Lung (tissue), 12 donors: ENCODE measurements around the gene GPR141. TPM values are rescaled to one million over a fixed set of nuclear protein-coding genes. Genes with fewer than 3 reads are reported as not detected.

Experiments
- ATAC-seq: fragments of 200-7000 bp; cut with Tn5 transposase; one replicate; pipeline ENCODE4 v1.9.1; 2020; ENCODE audit warnings: moderate number of reproducible peaks; ENCODE audit not compliant: insufficient read depth, low FRiP score
- DNase-seq, 3 donors: peaks; one replicate each; pipeline ENCODE4 v3.0.0-alpha.2; 2013 to 2017
- H3K27ac ChIP-seq, 2 donors: one replicate each; pipeline ENCODE4 v1.5.1; 2013; ENCODE audit warnings: mild to moderate bottlenecking in 2 of 2, moderate library complexity in 2 of 2, control low read depth in 1 of 2, inconsistent platforms in 1 of 2, low read depth in 1 of 2, low read length in 1 of 2
- H3K27me3 ChIP-seq, 3 donors: one replicate each; pipeline ENCODE4 v1.5.1; 2013; ENCODE audit warnings: low read length in 2 of 3; ENCODE audit not compliant: control insufficient read depth in 3 of 3, insufficient read depth in 3 of 3
- H3K36me3 ChIP-seq, 4 donors: one replicate each; pipeline ENCODE4 v1.5.1; 2013; ENCODE audit warnings: low read length in 4 of 4, mild to moderate bottlenecking in 1 of 4, moderate library complexity in 1 of 4; ENCODE audit not compliant: control insufficient read depth in 4 of 4, insufficient read depth in 4 of 4
- H3K4me1 ChIP-seq, 5 donors: one replicate each; pipeline ENCODE4 v1.5.1; 2013; ENCODE audit warnings: low read length in 5 of 5, mild to moderate bottlenecking in 2 of 5, moderate library complexity in 1 of 5; ENCODE audit not compliant: control insufficient read depth in 5 of 5, insufficient read depth in 5 of 5
- H3K4me3 ChIP-seq: one replicate; pipeline ENCODE4 v1.5.1; 2013; ENCODE audit warnings: mild to moderate bottlenecking, control low read depth, moderate library complexity
- H3K9ac ChIP-seq, 2 donors: one replicate each; pipeline ENCODE4 v1.5.1; 2013; ENCODE audit warnings: low read length in 2 of 2, control low read depth in 1 of 2; ENCODE audit not compliant: insufficient read depth in 1 of 2
- H3K9me3 ChIP-seq, 4 donors: one replicate each; pipeline ENCODE4 v1.5.1; 2013; ENCODE audit warnings: low read length in 3 of 4, mild to moderate bottlenecking in 1 of 4, moderate library complexity in 1 of 4; ENCODE audit not compliant: control insufficient read depth in 4 of 4, insufficient read depth in 3 of 4
- CTCF ChIP-seq: IDR thresholded peaks from 2 replicates; pipeline ENCODE4 v1.5.1; 2012; ENCODE audit warnings: mild to moderate bottlenecking; ENCODE audit errors: control extremely low read depth, extremely low read depth
- WGBS, 2 donors: extraction: QIAGEN DNeasy Blood & Tissue Kit; methylation state at CpG; one replicate each; pipeline ENCODE4 v1.1.7; 2013; 5-methylcytosine and 5-hydroxymethylcytosine counted together
- polyA plus RNA-seq, 2 donors: library from polyadenylated mRNA; stranded (reverse); fragments of 200-250 nt; gene quantifications; one replicate each; pipeline ENCODE4 v1.2.1, GENCODE V29; 2013
- total RNA-seq, 2 donors: library from RNA; depleted of rRNA in 1 of 2; stranded (reverse); fragments of >200 nt in 1 of 2; gene quantifications; one replicate each; pipeline ENCODE4 v1.2.1, GENCODE V29; 2014 to 2021
- donor health status: control.
- donor health status: control.
- donor health status: Bipolar disorder and iron deficiency.
- donor health status: healthy.
- donor health status: DM: yes; HTN: yes; CAD: no.

Gene GPR141
- total and polyA plus RNA-seq, 4 donors: 0.39 to 8.7 (median 4.7) TPM

- Histone ChIP-seq H3K4me1 (no peaks in the 10 kb centered on the region), H3K36me3 (no peaks in the 10 kb centered on the region), H3K27ac (no peak overlapping the region), H3K9me3 (no peaks in the 10 kb centered on the region), H3K9ac (no peak overlapping the region), H3K27me3 (no peaks in the 10 kb centered on the region), H3K4me3 (no peak overlapping the region)
- ATAC-seq (no peak), DNase-seq (no peak)
- 59 to 60% methylated on average over 1 of the region's 1 CpG for WGBS, 2 donors
- no peak for TF ChIP-seq CTCF
These were observed 13.1 kb upstream of the GPR141 start for GRCh38 chr7:37670436-37670835.

GRCh38 chr7:37671876-37672275 is 11.7 kb upstream of the GPR141 start:
- Histone ChIP-seq H3K9me3 (no peaks in the 10 kb centered on the region), H3K4me1 (no peaks in the 10 kb centered on the region), H3K27me3 (no peaks in the 10 kb centered on the region), H3K27ac (no peak overlapping the region), H3K9ac (no peak overlapping the region), H3K4me3 (no peak overlapping the region), H3K36me3 (no peaks in the 10 kb centered on the region)
- WGBS, 2 donors: 55 to 72% methylated on average over 3 of the region's 3 CpGs
- DNase-seq (no peak), ATAC-seq (no peak)
- TF ChIP-seq CTCF: no peak

GRCh38 chr7:37672926-37673325 is 10.6 kb upstream of the GPR141 start:
- Histone ChIP-seq H3K9me3 (no peaks in the 10 kb centered on the region), H3K27me3 (no peaks in the 10 kb centered on the region), H3K36me3 (no peaks in the 10 kb centered on the region), H3K9ac (no peak overlapping the region), H3K27ac (no peak overlapping the region), H3K4me1 (no peaks in the 10 kb centered on the region), H3K4me3 (no peak overlapping the region)
- 78 to 98% methylated on average over 3 of the region's 3 CpGs for WGBS, 2 donors
- no peak for TF ChIP-seq CTCF
- ATAC-seq (no peak), DNase-seq (no peak)

GRCh38 chr7:37673523-37673922 is 10.0 kb upstream of the GPR141 start:
- Histone ChIP-seq H3K27me3 (no peaks in the 10 kb centered on the region), H3K9me3 (no peaks in the 10 kb centered on the region), H3K36me3 (no peaks in the 10 kb centered on the region), H3K4me1 (no peaks in the 10 kb centered on the region), H3K4me3 (no peak overlapping the region), H3K9ac (no peak overlapping the region), H3K27ac (no peak overlapping the region)
- TF ChIP-seq CTCF: no peak
- no peak for ATAC-seq
- no peak for DNase-seq
- WGBS, 2 donors: 89 to 93% methylated on average over 1 of the region's 1 CpG
